ENCODE measurements around the gene GRPEL2.
"Not testable (repeated sequence)": the region's sequence is repeated elsewhere in the genome, so short reads cannot be mapped to it uniquely, and the experiment has no call there.

GRPEL2 gene

GRCh38 chr5:149376711-149377447, 31.6 kb downstream of the GRPEL2 start:
- DNase-seq (ENCODE audit: low spot score) = no peak

DNA sequence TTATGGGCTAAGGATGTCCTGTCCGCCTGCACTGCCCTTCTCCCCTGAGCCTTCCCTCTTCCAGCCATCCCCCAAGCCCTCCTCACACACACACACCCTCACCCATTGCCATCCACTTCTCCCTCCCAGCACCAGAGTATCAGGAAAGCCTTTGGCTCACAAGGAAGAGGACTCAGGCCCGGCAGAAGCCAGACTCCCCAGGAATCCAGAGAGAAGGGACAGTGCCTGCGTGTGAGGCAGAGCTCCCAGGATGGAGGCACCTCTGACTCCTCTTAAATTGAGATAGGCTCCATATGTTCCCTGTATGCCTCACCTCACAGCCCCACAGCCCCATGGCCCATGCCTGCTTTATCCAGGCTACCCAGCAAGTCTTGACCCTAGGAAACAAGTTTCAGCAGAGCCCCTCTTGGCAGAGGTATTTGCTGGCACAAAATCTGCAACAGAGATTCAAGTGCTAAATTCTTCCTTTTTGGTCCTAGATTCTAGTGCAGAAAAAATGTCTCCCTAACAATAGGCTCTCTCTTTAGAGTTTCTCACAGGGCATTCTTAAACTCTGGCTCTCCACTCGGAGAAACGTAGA, 33.0 kb downstream of the GRPEL2 start:
- no peak for DNase-seq (ENCODE audit: low spot score)

- no peak for DNase-seq (ENCODE audit: low spot score)
These were observed 34.0 kb downstream of the GRPEL2 start, which contains the start of gene IL17B for GRCh38 chr5:149379177-149379761. Gene IL17B, minus strand, starts transcription at chr5:149379292. Its CDS starts 67 bp downstream, at chr5:149379225.

DNA sequence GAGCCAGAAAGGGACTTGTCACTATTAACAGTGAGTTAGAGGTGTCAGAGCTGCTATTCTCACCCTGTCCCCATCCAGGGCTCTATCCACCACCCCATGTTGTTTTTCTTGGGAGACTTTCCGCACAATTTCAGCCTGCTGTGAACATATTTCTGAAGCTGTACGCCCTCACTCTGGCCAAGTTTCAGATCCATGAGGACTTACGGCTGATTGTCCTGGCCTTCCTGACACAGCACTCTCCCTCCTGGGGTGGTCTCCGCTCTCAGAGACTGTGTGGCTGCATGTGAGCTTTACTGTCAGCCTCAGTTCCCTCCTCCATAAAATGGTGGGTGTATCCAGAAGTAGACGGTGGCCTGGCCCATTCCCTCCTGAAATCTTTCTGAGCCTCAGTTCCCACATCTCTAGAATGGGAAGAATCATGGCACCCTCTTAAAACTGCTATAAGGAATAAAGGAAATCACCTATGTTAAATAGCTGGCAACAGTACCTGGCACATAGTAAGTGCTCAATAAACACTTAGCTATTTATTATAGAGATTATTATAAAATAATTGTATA, 34.6 kb downstream of the GRPEL2 start:
- no peak for DNase-seq (ENCODE audit: low spot score)

DNA sequence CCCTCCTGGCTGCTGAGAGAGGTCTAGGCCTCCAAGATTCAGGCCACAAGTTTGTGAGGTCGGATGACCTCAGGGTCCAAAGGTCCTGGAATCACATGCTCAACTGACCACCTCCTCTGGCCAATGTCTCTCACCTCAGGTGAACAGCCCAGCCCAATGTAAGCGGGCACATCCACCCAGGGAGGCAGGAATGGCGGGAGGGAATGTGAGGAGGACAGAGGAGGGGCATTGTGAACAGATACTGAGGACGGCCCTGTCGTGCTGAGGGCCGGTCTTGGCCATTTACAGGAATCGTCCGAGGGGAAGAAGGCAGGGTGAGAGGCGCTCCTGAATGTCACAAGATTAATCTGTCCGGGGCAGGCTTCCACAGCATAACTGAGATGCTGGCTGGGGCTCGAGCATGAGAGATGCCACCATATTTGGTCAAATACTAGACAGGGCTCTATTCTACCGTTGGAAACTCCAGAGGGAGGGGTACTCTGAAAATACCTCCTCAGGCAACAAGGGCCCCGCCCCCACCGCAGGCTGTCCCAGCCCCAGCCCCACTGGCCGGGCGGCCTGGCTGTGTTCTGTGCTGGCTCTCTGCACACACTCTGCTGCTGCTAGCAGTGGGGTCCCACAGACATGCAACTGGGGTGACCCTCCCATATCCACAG, 35.3 kb downstream of the GRPEL2 start:
- DNase-seq (ENCODE audit: low spot score) = peak; percentile 47

DNA sequence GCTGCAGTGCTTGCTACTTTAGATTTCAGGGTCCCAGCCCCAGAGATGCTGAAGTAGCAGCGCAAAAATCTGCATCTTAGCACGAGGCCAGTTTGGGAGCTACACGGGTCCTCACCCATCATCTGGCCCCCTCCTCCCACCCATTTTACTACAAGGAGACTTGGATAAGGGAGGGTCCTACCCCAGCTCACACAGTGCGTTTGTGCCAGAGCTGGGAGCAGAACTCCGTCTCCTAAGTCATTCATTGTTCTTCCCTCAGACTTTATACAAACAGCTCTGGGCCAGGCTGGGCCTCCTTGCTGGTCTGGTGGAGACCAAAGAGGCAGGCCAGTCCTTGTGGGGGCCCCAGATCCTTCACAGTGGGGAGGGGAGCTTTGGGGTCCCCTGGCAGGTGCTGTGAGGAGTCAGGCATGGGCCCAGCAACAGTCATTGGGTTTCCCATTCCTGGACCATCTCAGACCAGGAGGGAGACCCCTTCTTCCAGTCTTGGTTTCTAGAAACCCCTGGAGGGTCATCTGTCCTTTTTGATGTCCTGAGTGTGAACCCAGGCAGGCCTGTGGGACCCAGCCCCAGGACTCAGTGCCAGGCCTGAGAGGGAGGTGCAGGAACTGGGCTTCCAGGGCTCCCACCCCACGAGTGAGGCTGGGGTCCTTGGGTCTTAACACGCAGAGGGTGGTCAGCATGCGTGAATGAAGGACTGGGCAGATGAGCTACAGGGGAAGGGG, 36.1 kb downstream of the GRPEL2 start:
- DNase-seq (ENCODE audit: low spot score) = no peak

- peak; percentile 94 for DNase-seq (ENCODE audit: low spot score)
These were observed 36.7 kb downstream of the GRPEL2 start for GRCh38 chr5:149381986-149382338.

- no peak for DNase-seq (ENCODE audit: low spot score)
These were observed 37.4 kb downstream of the GRPEL2 start for GRCh38 chr5:149382517-149383220.

GRCh38 chr5:149383399-149383798, 38.1 kb downstream of the GRPEL2 start:
- DNase-seq (ENCODE audit: low spot score) = no peak

GRCh38 chr5:149386166-149386565, 40.9 kb downstream of the GRPEL2 start:
- DNase-seq (ENCODE audit: low spot score) = no peak

GRCh38 chr5:149387081-149387631, 41.9 kb downstream of the GRPEL2 start:
- DNase-seq (ENCODE audit: low spot score) = no peak

- DNase-seq (ENCODE audit: low spot score) = no peak
These were observed 42.7 kb downstream of the GRPEL2 start for GRCh38 chr5:149387982-149388381.

DNA sequence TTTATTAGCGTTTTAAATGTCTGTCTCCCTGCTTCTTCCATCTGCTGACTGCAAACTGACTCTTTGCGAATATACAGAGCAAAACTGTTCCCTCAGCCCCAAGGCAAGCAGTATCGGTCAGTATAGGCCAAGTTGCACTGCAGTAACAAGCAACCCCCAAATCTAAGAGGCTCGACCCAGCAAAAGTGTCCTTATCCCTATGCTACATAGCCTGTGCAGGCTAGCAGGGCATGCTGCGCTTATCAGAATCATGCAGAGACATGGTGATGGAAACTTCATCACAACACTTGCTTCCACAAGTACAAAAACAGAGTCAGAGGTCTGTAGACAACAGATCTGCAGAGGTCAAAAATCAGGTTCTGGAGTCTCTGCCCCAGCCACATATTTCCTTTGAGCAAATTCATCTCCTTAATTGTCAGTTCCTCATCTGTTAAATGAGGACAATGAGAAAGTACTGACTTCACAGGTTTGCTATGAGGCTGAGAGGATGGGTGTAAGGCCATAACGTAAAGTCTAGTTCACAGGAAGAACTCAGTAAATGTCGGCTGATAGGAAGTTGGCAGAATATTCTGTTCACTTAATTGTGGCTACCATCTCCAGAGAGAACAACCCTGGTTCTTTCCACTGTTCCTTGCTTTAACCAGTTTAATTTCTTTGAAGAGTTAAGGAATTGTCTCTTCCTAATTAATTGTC, 43.3 kb downstream of the GRPEL2 start:
- no peak for DNase-seq (ENCODE audit: low spot score)

DNA sequence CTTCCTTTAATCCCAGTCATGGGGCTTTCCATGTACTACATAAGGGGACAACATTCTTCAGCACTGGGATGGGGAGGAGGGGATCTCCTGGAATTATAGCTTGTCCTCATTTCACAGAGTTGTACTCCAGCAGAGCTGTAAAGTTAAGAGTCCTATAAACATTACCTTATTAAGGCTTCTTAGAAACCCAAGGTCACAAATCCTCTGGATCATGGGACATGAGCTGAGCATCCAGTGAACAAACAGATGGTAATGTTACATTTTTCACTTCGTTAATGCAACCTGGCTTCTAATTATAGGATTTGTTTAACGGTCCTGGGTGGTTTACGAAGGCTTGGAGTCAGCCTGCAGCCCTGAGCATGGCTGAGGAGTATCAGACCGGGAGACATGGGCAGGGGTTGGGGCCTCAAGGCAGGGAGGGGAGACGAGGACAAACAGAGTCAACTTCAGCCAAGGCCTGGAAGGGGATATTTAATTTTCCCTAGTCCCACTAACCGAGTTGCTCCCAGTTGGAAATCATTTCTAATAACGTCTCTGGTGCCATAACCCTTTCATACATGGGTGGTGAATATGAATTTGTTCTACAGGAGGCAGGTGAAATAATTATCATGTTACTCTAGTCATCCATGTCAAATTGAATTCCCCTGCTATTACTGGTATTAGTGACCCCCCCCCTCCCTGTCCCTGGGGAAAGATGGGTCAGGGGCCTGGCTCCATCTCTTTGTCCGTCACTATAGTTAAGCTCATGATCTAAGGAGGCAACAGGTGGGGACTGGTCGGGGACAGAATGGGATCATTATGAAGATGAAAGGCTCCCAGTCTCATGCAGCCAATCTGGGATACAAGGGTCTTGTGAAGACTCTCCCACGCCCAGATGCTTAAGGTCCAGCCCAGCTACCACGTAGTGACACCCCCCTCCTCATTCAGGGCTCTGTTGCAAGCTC, 44.5 kb downstream of the GRPEL2 start:
- no peak for DNase-seq (ENCODE audit: low spot score)

- DNase-seq (ENCODE audit: low spot score) = not testable (repeated sequence)
These were observed 45.8 kb downstream of the GRPEL2 start for GRCh38 chr5:149391076-149391475.

- DNase-seq (ENCODE audit: low spot score) = no peak
These were observed 46.2 kb downstream of the GRPEL2 start for GRCh38 chr5:149391524-149391923.

- no peak for DNase-seq (ENCODE audit: low spot score)
These were observed 47.4 kb downstream of the GRPEL2 start for GRCh38 chr5:149392718-149393117.

DNA sequence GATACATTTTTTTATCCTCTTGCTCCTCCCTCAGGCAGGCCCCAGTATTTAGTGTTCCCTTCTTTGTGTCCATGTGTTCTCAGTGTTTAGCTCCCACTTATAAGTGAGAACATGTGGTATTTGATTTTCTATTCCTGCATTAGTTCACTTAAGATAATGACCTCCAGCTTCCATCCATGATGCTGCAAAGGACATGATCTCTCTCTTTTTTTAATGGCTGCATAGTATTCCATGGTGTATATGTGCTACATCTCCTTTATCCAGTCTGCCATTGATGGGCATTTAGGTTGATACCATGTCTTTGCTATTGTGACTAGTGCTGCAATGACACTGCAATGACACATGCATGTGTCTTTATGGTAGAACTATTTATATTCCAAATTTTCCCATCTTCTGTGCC, 49.7 kb downstream of the GRPEL2 start:
- DNase-seq (ENCODE audit: low spot score) = not testable (repeated sequence)

DNA sequence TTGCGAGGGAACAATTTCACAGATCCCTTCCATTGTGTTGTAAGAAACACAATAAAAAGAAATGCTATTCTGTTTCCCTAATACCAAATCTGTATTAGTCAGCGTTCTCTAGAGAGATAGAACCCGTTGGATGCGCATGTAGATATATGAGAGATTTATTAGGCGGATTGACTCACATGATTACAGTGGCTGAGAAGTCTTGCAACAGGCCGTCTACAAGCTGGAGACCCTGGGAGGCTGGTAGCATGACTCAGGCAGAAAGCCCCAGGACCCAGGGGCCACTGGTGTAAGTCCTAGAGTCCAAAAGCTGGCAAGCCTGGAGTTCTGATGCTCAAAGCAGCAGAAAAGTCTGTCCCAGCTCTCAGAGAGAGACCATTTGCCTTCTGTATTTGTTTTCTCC, 52.2 kb downstream of the GRPEL2 start:
- no peak for DNase-seq (ENCODE audit: low spot score)
